ENCODE data around the gene KRT8.

Gene KRT8

DNA sequence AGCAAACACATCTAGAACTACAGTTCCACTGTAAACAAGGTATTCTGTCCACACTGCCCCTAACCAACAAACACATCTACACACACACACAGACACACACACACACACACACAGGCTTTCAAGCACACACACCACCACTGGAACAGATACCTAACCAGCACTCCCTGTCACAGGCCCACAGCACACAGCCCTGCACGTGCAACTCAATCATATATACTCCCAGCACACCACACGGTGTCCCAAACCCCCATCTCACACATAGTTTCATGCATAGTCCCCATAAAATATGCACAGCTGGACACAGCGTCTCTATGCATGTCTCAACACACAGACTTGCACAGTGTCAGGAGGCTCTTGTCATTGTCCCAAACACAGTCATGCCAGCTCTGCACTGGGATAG is 27.6 kb downstream of the KRT8 start:
- no peak for ATAC-seq
- Mint-ChIP-seq H3K36me3 (ENCODE audit: low read depth) (no peaks in the 10 kb centered on the region), H3K27ac (no peak overlapping the region), H3K9me3 (no peaks in the 10 kb centered on the region), H3K4me3 (no peak overlapping the region), H3K4me1 (peaks cover 24% of the 10 kb centered on the region), H3K27me3 (peaks cover 7% of the 10 kb centered on the region)
- no peak for DNase-seq

GRCh38 chr12:52876372-52876771 is 28.5 kb downstream of the KRT8 start:
- ATAC-seq = no peak
- Mint-ChIP-seq H3K4me3 (no peak overlapping the region), H3K36me3 (ENCODE audit: low read depth) (no peaks in the 10 kb centered on the region), H3K27me3 (peaks cover 5% of the 10 kb centered on the region), H3K9me3 (no peaks in the 10 kb centered on the region), H3K4me1 (peaks cover 26% of the 10 kb centered on the region), H3K27ac (no peak overlapping the region)
- no peak for DNase-seq

GRCh38 chr12:52874573-52875435 is 30.1 kb downstream of the KRT8 start:
- Mint-ChIP-seq H3K4me1 (peaks cover 30% of the 10 kb centered on the region), H3K9me3 (no peaks in the 10 kb centered on the region), H3K4me3 (peak overlapping the region; percentile 45), H3K36me3 (ENCODE audit: low read depth) (no peaks in the 10 kb centered on the region), H3K27ac (peak overlapping the region; percentile 60), H3K27me3 (no peaks in the 10 kb centered on the region)
- DNase-seq = no peak
- no peak for ATAC-seq

DNA sequence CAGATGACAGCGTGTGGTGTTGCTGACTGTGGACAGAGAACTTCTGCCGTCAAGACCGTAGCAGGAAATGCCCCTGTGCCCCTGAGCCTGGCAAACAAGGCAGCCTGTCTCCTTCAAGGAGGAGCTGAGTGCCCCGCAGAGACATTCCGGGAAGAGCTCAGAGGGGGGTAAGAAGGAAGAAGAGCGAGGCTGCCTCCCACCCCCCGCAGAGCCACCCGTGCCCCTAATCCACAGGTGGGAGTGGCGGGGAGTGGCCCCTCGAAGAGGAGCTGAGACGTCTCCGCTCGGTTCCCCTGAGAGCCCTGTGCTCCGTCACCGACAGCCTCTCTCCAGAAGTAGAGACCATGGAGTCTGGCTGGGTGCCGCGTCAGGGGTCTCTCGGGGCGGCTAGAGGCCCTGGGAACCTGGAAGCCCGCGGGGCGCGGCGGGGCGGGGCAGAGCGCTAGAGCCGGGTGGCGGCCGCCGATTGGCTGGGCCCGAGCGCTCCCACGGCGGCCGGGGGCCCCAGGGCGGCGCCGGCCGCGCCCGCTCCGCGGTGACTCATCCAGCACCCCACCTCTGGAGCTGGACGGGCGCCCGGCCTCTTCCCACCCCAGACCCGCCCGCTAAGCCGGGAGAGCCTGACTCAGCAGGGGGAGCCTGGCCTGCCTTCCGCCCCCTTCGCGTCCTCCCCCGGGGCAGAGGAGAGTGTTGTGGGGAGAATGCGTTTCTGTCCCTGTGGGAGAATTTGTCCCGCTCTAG is 30.9 kb downstream of the KRT8 start:
- no peaks in the 10 kb centered on the region for H3K27me3 Mint-ChIP-seq
- peak; percentile 67 for DNase-seq
- H3K4me3 Mint-ChIP-seq = peak overlapping the region; percentile 72
- H3K27ac Mint-ChIP-seq = peak overlapping the region; percentile 60
- H3K36me3 Mint-ChIP-seq (ENCODE audit: low read depth) = no peaks in the 10 kb centered on the region
- no peaks in the 10 kb centered on the region for H3K9me3 Mint-ChIP-seq
- ATAC-seq = peak; percentile 65
- peaks cover 29% of the 10 kb centered on the region for H3K4me1 Mint-ChIP-seq

DNA sequence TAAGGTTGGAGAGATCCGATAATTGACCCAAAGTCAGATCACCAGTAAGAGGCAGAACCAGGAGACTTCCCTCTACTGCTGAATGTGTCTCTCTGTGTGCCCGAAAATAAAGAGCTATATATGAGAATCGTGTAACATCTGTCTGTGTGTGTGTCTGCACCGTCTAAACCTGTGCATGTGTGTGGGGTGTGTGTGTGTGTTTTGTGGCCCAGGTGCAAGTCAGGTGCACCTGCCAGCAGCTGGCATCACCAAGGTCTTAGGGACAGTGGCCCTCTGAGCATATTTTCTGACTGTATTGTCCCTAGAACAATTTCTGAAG is 31.4 kb downstream of the KRT8 start:
- ATAC-seq (no peak), DNase-seq (no peak)
- peak overlapping the region; percentile 58 for H3K27ac Mint-ChIP-seq
- peaks cover 28% of the 10 kb centered on the region for H3K4me1 Mint-ChIP-seq
- no peaks in the 10 kb centered on the region for H3K27me3 Mint-ChIP-seq
- H3K9me3 Mint-ChIP-seq = no peaks in the 10 kb centered on the region
- peak overlapping the region; percentile 72 for H3K4me3 Mint-ChIP-seq
- H3K36me3 Mint-ChIP-seq (ENCODE audit: low read depth) = no peaks in the 10 kb centered on the region

GRCh38 chr12:52872644-52873389 is 32.1 kb downstream of the KRT8 start:
- H3K4me3 Mint-ChIP-seq = peak overlapping the region; percentile 72
- no peaks in the 10 kb centered on the region for H3K9me3 Mint-ChIP-seq
- H3K27ac Mint-ChIP-seq = no peak overlapping the region
- ATAC-seq (no peak), DNase-seq (no peak)
- peaks cover 29% of the 10 kb centered on the region for H3K4me1 Mint-ChIP-seq
- no peaks in the 10 kb centered on the region for H3K36me3 Mint-ChIP-seq (ENCODE audit: low read depth)
- no peaks in the 10 kb centered on the region for H3K27me3 Mint-ChIP-seq

DNA sequence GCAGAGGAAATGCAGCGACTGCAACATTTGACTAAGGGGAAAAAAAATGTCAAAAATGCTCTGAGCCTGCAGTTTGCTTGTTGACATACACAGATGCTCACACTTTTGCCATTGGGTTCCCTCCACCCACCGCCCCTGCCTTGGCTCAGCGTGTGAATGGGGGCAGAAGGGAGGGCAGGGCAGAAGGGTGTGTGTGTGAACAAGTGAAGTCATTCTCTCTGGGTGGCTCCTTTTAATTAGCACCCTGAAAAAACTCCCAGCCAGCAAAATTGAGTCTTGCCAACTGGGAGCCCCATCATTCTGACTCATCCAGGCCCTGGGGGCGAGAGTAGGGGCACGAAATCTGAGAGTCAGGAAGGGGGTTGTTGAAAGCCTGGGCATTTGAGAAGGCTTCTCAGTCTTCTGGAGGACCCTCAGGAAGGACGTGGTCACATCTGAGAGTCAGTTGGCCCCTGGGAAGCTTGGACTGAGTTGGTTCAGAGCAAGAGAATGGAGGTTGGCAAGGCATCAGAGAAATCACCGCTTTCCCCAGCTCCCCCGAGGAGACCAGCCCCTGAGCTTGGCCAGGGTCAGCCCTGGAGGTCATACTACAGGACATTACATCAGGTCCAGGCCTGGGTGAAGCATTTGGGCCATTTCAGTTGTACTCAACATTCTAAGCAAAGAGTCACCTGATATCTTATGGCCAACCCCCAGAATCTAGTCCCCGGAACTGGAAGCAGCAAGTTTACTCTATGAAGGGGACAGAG is 33.4 kb downstream of the KRT8 start:
- DNase-seq (no peak), ATAC-seq (no peak)
- Mint-ChIP-seq H3K4me1 (peaks cover 37% of the 10 kb centered on the region), H3K27me3 (no peaks in the 10 kb centered on the region), H3K36me3 (ENCODE audit: low read depth) (no peaks in the 10 kb centered on the region), H3K27ac (no peak overlapping the region), H3K9me3 (no peaks in the 10 kb centered on the region), H3K4me3 (no peak overlapping the region)

GRCh38 chr12:52870361-52871290 is 34.2 kb downstream of the KRT8 start:
- Mint-ChIP-seq H3K27me3 (no peaks in the 10 kb centered on the region), H3K4me3 (no peak overlapping the region), H3K27ac (no peak overlapping the region)

DNA sequence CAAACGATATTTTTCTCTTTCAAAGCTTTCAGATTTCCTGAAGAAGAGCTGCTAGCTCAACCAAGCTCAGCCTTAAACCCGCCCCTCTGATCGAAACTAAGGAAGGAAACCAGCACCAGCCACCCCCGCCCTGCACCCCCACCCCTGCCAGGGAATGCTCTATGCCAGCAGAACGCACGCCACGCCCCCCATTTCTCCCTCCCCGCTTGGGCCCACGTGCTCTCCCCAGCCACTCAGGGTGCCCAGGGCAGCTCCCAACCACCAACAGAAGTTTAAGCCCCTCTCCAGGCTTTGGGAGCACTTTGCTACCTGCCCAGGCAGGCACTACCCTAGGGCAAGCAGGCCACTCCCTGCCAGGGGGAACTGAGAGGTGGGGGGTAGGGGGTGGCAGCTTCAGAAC is 37.2 kb downstream of the KRT8 start:
- ATAC-seq (no peak), DNase-seq (peak; percentile 38)
- no peaks in the 10 kb centered on the region for H3K9me3 Mint-ChIP-seq
- H3K27me3 Mint-ChIP-seq = no peaks in the 10 kb centered on the region
- no peak overlapping the region for H3K27ac Mint-ChIP-seq
- H3K4me1 Mint-ChIP-seq = peaks cover 24% of the 10 kb centered on the region
- H3K36me3 Mint-ChIP-seq (ENCODE audit: low read depth) = no peaks in the 10 kb centered on the region
- H3K4me3 Mint-ChIP-seq = no peak overlapping the region

More at GRCh38 chr12:52870361-52871290, 34.2 kb downstream of the KRT8 start:
- no peaks in the 10 kb centered on the region for H3K36me3 Mint-ChIP-seq (ENCODE audit: low read depth)
- ATAC-seq (peak; percentile 58), DNase-seq (peak; percentile 87)
- H3K4me1 Mint-ChIP-seq = peaks cover 37% of the 10 kb centered on the region
- no peaks in the 10 kb centered on the region for H3K9me3 Mint-ChIP-seq

- Mint-ChIP-seq H3K4me1 (peaks cover 21% of the 10 kb centered on the region), H3K36me3 (ENCODE audit: low read depth) (no peaks in the 10 kb centered on the region), H3K4me3 (no peak overlapping the region), H3K9me3 (no peaks in the 10 kb centered on the region), H3K27ac (no peak overlapping the region), H3K27me3 (no peaks in the 10 kb centered on the region)
- ATAC-seq (no peak), DNase-seq (no peak)
Measured at GRCh38 chr12:52867152-52867551, 37.7 kb downstream of the KRT8 start.

GRCh38 chr12:52865090-52865944 is 39.6 kb downstream of the KRT8 start:
- no peaks in the 10 kb centered on the region for H3K36me3 Mint-ChIP-seq (ENCODE audit: low read depth)
- peak; percentile 51 for DNase-seq

DNA sequence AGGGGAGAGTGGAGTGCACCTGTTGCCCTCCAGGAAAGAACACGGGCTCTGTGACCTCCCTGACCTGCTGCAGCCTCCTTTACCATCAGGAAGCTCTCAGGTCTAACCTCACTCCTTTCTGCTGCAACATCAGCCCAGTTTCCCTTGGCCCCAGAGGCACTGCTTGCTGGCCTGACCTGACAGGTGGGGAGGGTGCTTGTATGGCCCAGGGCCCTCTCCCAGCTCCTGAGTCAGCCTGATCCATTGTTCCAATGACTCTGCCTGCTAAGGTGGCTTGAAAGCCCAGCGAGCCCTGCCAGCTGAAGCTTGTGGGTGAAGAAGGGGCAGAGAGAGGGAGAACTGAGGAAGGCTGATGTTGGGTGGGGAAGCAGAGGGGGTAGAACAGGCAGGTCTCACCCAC is 42.9 kb downstream of the KRT8 start:
- Mint-ChIP-seq H3K27ac (no peak overlapping the region), H3K36me3 (ENCODE audit: low read depth) (no peaks in the 10 kb centered on the region), H3K9me3 (no peaks in the 10 kb centered on the region), H3K27me3 (peaks cover 1% of the 10 kb centered on the region), H3K4me1 (peaks cover 1% of the 10 kb centered on the region), H3K4me3 (no peak overlapping the region)
- ATAC-seq = no peak
- DNase-seq = no peak

More at GRCh38 chr12:52865090-52865944, 39.6 kb downstream of the KRT8 start:
- Mint-ChIP-seq H3K27ac (no peak overlapping the region), H3K27me3 (peaks cover under 1% of the 10 kb centered on the region), H3K4me1 (peaks cover 13% of the 10 kb centered on the region), H3K4me3 (no peak overlapping the region), H3K9me3 (no peaks in the 10 kb centered on the region)
- no peak for ATAC-seq

DNA sequence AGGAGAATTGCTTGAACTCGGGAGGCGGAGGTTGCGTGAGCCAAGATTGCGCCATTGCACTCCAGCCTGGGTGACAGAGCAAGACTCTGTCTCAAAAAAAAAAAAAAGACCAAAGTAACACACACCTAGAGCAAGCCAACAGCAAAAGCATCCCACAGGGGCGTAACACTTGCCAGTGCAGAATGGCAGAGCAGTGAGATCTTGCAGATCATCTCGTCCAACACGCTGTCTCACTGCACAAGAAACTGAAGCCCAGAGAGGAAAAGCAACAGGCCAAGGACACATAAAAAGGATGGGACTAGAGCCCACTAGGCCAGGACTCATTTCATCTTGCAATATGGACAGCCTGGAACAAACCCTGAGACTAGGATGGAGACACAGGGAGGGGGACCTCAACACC is 43.4 kb downstream of the KRT8 start:
- Mint-ChIP-seq H3K9me3 (no peaks in the 10 kb centered on the region), H3K4me3 (no peak overlapping the region), H3K27me3 (peaks cover 1% of the 10 kb centered on the region), H3K27ac (no peak overlapping the region), H3K36me3 (ENCODE audit: low read depth) (no peaks in the 10 kb centered on the region), H3K4me1 (no peaks in the 10 kb centered on the region)
- ATAC-seq (no peak), DNase-seq (no peak)
